GM20000 (cell line): ENCODE results near the gene INVS.

Experiments used
- DNase-seq: peaks from one replicate; pipeline ENCODE4 v3.0.0; 2012; ENCODE audit warnings: low spot score
- CTCF ChIP-seq: IDR thresholded peaks from 2 replicates; pipeline ENCODE4 v1.5.1; 2012; ENCODE audit warnings: mild to moderate bottlenecking, control low read depth; ENCODE audit errors: extremely low read depth, missing control alignments

The INVS gene

DNA sequence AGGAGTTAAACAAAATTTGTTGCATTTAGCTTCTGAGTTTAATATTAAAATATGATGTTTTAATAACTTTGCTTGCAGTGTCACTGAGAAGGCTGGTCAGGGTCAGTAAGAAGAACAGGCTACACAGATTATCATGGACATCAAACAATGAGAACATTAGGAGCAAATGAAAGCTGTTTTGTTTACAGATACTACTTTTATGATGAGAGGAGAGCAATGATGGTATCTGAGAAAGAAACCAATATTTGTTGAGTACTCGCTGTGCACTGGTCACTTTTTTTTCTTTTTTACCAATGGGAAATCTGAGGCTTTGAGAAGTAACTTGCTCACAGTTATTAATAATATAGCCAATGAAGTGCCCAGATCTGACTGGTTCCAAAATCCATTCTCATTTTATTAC lies 109.6 kb downstream of the INVS start:
- no peak for DNase-seq
- TF ChIP-seq CTCF: no peak

DNA sequence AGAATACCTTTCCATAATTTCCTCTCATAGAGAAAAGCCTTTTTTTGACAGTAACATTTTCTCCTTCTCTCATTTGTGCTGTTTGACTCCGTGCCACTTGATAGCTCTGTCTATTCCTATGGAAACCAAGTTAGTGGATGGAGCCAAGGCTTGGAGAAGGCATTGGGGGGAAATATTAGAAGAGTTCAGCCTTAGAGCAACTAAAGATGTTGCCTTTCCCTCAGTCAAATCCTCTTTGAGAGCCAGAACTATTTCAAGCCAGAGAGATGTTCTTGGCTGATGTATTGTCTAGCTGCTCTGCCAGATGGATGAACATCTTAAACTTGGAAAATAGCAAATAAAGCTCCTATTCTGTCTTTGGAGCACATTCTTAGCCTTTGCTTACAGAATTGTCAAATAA lies 112.4 kb downstream of the INVS start:
- TF ChIP-seq CTCF: no peak
- no peak for DNase-seq

DNA sequence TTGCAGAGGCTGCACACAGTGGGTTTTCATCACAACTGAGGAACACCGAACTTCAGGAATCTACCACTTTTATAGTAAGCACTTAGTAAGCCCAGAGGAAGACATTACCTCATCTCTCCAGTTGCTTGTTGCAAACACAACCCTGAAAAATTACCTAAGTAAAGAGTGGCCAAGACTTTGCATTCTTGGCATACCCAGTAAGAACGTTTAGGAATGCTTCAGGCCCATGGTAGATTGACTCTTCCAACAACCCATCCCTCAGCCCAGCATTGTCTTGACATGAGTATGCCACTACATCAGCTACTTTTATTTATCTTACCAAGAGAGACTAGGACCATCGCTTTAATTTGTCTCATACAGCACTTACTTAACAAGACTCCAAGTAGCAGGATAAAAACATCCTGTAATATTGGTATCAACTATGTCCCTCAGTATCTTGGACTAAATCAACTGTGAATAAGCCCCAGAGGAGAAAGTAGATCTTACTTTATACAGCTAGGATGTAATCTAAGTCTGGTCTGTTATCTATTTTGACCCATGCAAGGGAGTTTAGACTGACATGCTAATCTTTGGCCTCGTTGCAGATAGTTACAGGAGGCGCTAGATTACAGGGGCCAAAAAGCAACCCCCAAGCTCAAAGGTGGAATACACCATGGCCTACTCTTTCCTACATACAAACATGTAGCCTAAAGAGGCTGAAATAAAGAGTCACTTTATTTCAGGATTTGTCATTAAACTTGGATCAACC lies 114.9 kb downstream of the INVS start:
- no peak for DNase-seq
- no peak for TF ChIP-seq CTCF

DNA sequence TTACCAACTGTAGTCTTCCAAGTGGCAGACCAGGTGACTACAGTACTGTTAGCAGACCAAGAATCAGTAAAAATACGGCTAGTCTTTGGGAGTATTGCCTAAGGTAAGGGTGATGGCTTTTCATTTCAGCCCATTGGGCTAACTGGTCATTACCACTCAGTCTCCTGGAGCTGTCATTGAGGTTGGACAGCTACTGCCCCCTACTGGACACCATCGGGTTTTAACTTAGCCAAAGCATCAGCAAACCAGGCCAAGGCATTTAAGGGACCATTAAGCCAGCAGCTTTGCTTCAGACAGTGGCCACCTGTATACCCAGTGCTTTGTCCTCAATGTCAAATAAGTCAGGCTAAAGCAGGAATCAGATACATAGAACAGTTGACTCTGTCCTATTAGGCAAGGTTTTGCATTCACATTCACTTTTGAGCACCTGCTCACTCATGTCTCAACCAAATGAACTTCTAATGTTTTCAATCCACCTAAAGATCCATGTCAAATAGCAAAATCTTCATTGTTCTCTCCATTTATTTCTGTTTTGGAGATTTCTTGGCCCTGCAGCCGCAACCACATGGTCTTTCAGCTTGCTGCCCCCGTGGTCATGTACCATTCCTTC lies 117.2 kb downstream of the INVS start:
- peak; percentile 85 for TF ChIP-seq CTCF
- DNase-seq: peak; percentile 52

- TF ChIP-seq CTCF: no peak
- DNase-seq: no peak
Measured at GRCh38 chr9:100217536-100217935, 118.5 kb downstream of the INVS start.

DNA sequence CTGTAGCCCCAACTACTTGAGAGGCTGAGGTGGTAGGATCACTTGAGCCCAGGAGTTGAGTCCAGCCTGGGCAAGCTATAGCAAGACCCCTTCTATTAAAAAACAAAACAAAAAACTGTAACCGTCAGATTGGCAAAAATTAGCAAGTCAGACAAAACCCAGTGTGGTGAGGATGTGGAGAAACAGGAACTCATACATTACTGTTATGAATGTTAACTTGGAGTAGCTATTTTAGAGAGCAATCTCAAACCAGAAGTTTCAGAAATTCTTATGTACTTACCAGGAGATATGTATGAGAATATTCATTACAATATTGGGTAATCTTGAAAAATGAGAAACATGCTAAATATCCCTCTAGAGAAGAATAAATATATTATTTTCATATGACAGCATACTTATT lies 120.3 kb downstream of the INVS start:
- DNase-seq: peak; percentile 23
- no peak for TF ChIP-seq CTCF

GRCh38 chr9:100220936-100221335 lies 121.9 kb downstream of the INVS start:
- DNase-seq: no peak
- TF ChIP-seq CTCF: no peak
